GM19099 (cell line): ENCODE results near the gene YIPF5.

Experiments used
- POLR2A ChIP-seq: IDR thresholded peaks from 3 replicates; pipeline ENCODE4 v1.6.1; 2011; ENCODE audit warnings: low read depth; ENCODE audit not compliant: insufficient read length; ENCODE audit errors: extremely low read depth

Gene YIPF5

GRCh38 chr5:144142824-144143162 is 27.7 kb downstream of the YIPF5 start:
- no peak for TF ChIP-seq POLR2A

- no peak for TF ChIP-seq POLR2A
These were observed 28.2 kb downstream of the YIPF5 start for GRCh38 chr5:144142139-144142823.

GRCh38 chr5:144141585-144141984 is 28.9 kb downstream of the YIPF5 start:
- TF ChIP-seq POLR2A: no peak

GRCh38 chr5:144139586-144139985 is 30.9 kb downstream of the YIPF5 start:
- TF ChIP-seq POLR2A: no peak

GRCh38 chr5:144135113-144135762 is 35.2 kb downstream of the YIPF5 start:
- TF ChIP-seq POLR2A: no peak

GRCh38 chr5:144134194-144134826 is 36.1 kb downstream of the YIPF5 start:
- TF ChIP-seq POLR2A: no peak

- no peak for TF ChIP-seq POLR2A
These were observed 37.3 kb downstream of the YIPF5 start for GRCh38 chr5:144133050-144133633.

- TF ChIP-seq POLR2A: no peak
These were observed 39.2 kb downstream of the YIPF5 start for GRCh38 chr5:144131261-144131660.

- TF ChIP-seq POLR2A: no peak
These were observed 40.2 kb downstream of the YIPF5 start for GRCh38 chr5:144130306-144130705.

GRCh38 chr5:144128844-144129243 is 41.6 kb downstream of the YIPF5 start:
- no peak for TF ChIP-seq POLR2A

GRCh38 chr5:144126707-144127106 is 43.8 kb downstream of the YIPF5 start:
- TF ChIP-seq POLR2A: no peak

GRCh38 chr5:144125163-144125726 is 45.2 kb downstream of the YIPF5 start:
- no peak for TF ChIP-seq POLR2A

- TF ChIP-seq POLR2A: no peak
These were observed 47.8 kb downstream of the YIPF5 start for GRCh38 chr5:144122641-144123040.

GRCh38 chr5:144122081-144122480 is 48.4 kb downstream of the YIPF5 start:
- no peak for TF ChIP-seq POLR2A

- no peak for TF ChIP-seq POLR2A
These were observed 48.9 kb downstream of the YIPF5 start for GRCh38 chr5:144121577-144121976.
